GM19025 (cell line): ENCODE measurements around the gene SLC66A1.

ENCODE experiments used
- ATAC-seq: cut with Tn5 transposase; IDR thresholded peaks from one replicate; pipeline ENCODE4 v1.9.1; 2021; ENCODE audit warnings: mild to moderate bottlenecking, low read depth, moderate library complexity; ENCODE audit not compliant: unreplicated experiment

Gene SLC66A1

GRCh38 chr1:19374083-19374801 is 62.1 kb downstream of the SLC66A1 start:
- ATAC-seq = no peak

DNA sequence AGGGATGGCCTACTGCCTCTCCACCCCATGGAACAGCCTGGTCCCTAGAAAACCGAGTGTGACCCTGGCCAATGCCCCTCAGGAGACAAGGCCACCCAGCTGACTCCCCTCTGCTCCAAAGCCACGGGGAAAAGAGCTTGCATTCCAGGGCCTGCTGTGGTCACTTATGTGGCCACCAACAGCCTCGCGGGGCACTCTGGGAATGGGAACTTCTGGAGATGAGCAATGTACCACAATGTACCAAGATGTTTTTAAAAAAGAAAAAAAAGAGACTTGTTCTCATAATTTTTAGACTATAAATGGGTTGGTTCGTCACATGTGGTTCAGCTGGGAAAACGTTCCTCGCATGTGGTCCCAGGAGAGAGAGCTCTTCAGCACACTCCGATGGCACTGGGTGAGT is 62.8 kb downstream of the SLC66A1 start:
- no peak for ATAC-seq

GRCh38 chr1:19375631-19376400 is 63.7 kb downstream of the SLC66A1 start:
- ATAC-seq = no peak

DNA sequence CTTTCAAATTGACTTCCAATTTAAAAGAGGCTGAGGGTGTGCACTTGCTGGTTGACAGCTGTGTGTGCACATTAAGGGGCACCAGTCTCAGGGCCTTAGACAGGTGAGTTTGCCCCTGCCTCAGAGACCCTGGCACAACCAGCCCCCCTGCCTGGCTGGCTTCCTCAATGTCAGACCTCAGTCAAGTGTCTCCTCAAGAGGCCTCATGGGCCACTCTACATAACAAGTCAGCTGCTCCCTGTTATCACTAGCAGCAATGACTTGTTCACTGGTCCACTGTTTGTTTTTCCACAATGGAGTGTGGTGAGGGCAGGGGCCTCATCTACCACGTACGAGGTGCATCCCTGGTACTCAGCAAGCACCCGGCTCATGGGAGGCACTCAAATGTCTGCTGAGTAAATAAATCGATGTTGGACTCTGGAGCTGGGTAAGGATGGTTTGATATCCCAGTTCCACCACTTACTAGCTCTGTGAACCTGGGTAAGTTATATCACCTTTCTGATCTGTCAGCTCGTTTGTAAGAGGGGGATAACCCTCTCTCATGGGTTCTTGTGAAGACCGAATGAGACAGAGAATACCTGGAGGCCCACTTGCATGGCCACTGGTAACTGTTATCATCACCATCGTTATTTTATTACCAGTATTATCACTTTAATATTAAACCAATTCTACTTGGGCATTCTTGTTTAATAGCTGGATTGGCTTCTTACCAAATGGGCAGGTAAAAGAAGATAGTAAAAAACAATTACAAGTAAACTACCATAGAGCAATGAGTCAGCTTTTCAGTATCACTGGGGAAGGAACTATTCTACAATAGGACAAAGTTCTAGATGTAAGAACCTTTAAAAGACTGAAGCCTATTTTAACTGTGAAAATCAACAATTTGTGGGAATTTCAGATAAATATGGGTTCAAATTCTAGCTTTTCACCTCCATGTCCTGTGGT is 64.6 kb downstream of the SLC66A1 start:
- ATAC-seq = no peak

- no peak for ATAC-seq
These were observed 65.9 kb downstream of the SLC66A1 start for GRCh38 chr1:19377812-19378718.
